CD4-positive, alpha-beta T cell (primary cell): ENCODE measurements around the gene ENC1. TPM values are rescaled to one million over a fixed set of nuclear protein-coding genes. Genes with fewer than 3 reads are reported as not detected.

Experiments
- ATAC-seq: fragments of 200-7000 bp; cut with Tn5 transposase; one replicate; pipeline ENCODE4 v1.10.0; 2022; ENCODE audit warnings: mild to moderate bottlenecking; ENCODE audit not compliant: poor library complexity
- CTCF ChIA-PET: fragments of 350-600 bp; sonication (Branson Sonifier 250); formaldehyde crosslinking; loops from one replicate; lab custom pipeline; 2021; ENCODE audit warnings: antibody characterized with exemption, inconsistent platforms; lab: Charles Lee
- POLR2A ChIA-PET: fragments of 350-600 bp; sonication (Branson Sonifier 250); formaldehyde crosslinking; loops from one replicate; lab custom pipeline; 2021; ENCODE audit warnings: antibody characterized with exemption, inconsistent platforms; lab: Charles Lee
- DNase-seq, 14 experiments: peaks; one replicate each; pipeline ENCODE4 v3.0.0-alpha.2; 2013 to 2020; ENCODE audit warnings: mixed read lengths in 2 of 14
- H3K27ac ChIP-seq, 2 donors: one replicate each; pipeline versions ENCODE4 v1.5.1 to v1.7.0; 2013; ENCODE audit warnings: low read length in 2 of 2, low read depth in 1 of 2, mild to moderate bottlenecking in 1 of 2
- H3K27me3 ChIP-seq, 2 experiments: 1 replicate in 1 of 2; 2 replicates in 1 of 2; pipeline versions ENCODE4 v1.6.1 to v1.7.0; 2013; ENCODE audit warnings: low read length in 2 of 2, control low read depth in 1 of 2, mild to moderate bottlenecking in 1 of 2, moderate library complexity in 1 of 2; ENCODE audit not compliant: insufficient read depth in 2 of 2, control insufficient read depth in 1 of 2
- H3K36me3 ChIP-seq: one replicate; pipeline ENCODE4 v1.6.1; 2013; ENCODE audit warnings: low read length, control low read depth; ENCODE audit not compliant: insufficient read depth
- H3K4me1 ChIP-seq: one replicate; pipeline ENCODE4 v1.6.1; 2013; ENCODE audit warnings: low read length, control low read depth; ENCODE audit not compliant: insufficient read depth
- H3K4me3 ChIP-seq: one replicate; pipeline ENCODE4 v1.5.1; 2013; ENCODE audit warnings: mild to moderate bottlenecking, low read length, moderate library complexity
- H3K9me3 ChIP-seq, 2 experiments: 1 replicate in 1 of 2; 2 replicates in 1 of 2; pipeline versions ENCODE4 v1.6.1 to v1.7.0; 2013; ENCODE audit warnings: low read length in 2 of 2, mild to moderate bottlenecking in 2 of 2, control low read depth in 1 of 2, moderate library complexity in 1 of 2; ENCODE audit not compliant: control insufficient read depth in 1 of 2, insufficient read depth in 1 of 2
- H3K27ac Mint-ChIP-seq: one replicate; pipeline ENCODE4 v1.8.0; 2020; ENCODE audit warnings: mixed read lengths
- H3K27me3 Mint-ChIP-seq: one replicate; pipeline ENCODE4 v1.8.0; 2021; ENCODE audit warnings: mixed read lengths
- H3K36me3 Mint-ChIP-seq: one replicate; pipeline ENCODE4 v1.8.0; 2021; ENCODE audit warnings: low read depth, mixed read lengths
- H3K4me1 Mint-ChIP-seq: one replicate; pipeline ENCODE4 v1.8.0; 2021; ENCODE audit warnings: low read depth, mixed read lengths
- H3K4me3 Mint-ChIP-seq: one replicate; pipeline ENCODE4 v1.8.0; 2020; ENCODE audit warnings: mild to moderate bottlenecking, mixed read lengths
- H3K9me3 Mint-ChIP-seq: one replicate; pipeline ENCODE4 v1.8.0; 2020; ENCODE audit warnings: mixed read lengths
- intact Hi-C, 2 experiments: fragments of 100-400 bp; cut with DNase I in 1 of 2; cut with micrococcal nuclease in 1 of 2; formaldehyde crosslinking; loops; one replicate each; pipeline versions ENCODE4 v1.15.1 to v1.9.0; 2023 to 2025; cut with DNase I, micrococcal nuclease
- polyA plus RNA-seq, 2 donors: library from polyadenylated mRNA; unstranded; fragments of 120-200 nt; gene quantifications; one replicate each; pipeline ENCODE4 v1.2.1, GENCODE V29; 2013
- total RNA-seq, 174 experiments: library from RNA in 2 of 174; stranded (reverse) in 2 of 174; gene quantifications; one replicate each; pipeline ENCODE4 v1.2.3 and lab custom pipeline; 2021 to 2026
- TF ChIP-seq, protein P1 (sequence below): fragments of 200-600 bp; IDR thresholded peaks from one replicate; pipeline ENCODE4 v1.8.0; 2022; ENCODE audit warnings: antibody characterized with exemption, mild to moderate bottlenecking

Gene ENC1, protein sequence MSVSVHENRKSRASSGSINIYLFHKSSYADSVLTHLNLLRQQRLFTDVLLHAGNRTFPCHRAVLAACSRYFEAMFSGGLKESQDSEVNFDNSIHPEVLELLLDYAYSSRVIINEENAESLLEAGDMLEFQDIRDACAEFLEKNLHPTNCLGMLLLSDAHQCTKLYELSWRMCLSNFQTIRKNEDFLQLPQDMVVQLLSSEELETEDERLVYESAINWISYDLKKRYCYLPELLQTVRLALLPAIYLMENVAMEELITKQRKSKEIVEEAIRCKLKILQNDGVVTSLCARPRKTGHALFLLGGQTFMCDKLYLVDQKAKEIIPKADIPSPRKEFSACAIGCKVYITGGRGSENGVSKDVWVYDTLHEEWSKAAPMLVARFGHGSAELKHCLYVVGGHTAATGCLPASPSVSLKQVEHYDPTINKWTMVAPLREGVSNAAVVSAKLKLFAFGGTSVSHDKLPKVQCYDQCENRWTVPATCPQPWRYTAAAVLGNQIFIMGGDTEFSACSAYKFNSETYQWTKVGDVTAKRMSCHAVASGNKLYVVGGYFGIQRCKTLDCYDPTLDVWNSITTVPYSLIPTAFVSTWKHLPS
- total RNA-seq (10 to 100 TPM; 39.6 to 40.1 TPM), total RNA-seq (lab: John Stamatoyannopoulos, UW) (0.60 to 177 (median 10.0) reads per million in 172 experiments)
- 1.4 TPM for polyA plus RNA-seq (2013, experiment 1 of 2)
- 1.9 TPM for polyA plus RNA-seq (2013, experiment 2 of 2)

DNA sequence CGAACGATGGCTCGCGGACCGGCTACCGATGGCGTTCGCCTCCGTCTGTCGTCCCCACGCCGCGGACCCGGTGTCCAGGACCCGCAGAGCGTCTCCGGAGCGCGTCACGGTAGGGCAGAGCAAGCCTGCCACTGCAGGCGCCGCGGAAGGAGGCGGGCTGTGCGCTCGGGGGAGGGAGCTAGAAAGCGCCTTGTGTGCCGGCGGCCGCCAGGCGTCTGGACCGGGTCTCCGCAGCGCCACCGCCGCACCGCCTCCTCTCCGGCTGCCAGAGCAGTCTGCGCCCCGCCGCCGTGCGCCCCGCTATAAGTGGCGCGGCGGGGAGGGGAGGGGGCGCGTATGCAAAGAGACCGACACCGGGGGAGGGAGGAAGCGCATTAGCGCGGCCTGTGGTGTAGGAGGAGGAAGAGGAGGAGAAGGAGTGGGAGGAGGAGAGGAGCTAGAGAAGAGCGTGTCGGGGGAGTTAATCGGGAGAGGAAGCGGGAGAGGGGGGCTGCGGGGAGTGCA lies at the start of gene ENC1:
TSS of gene ENC1 (minus strand) at position 279 of the 504 bp plus-strand sequence. CDS start 4,243 bp downstream, outside the sequence.
- Histone ChIP-seq H3K4me1 (peaks cover 32% of the 10 kb centered on the region), H3K36me3 (no peaks in the 10 kb centered on the region), H3K27me3 (peaks cover 0 to 6% of the 10 kb centered on the region in 2 experiments), H3K4me3 (peak within 1 kb of the TSS; percentile 83), H3K9me3 (no peaks in the 10 kb centered on the region), H3K27ac (peak within 1 kb of the TSS in 1 of 2 donors; percentile 31)
- H3K27me3 Mint-ChIP-seq, result peaks cover 5% of the 10 kb centered on the region
- H3K9me3 Mint-ChIP-seq, result no peaks in the 10 kb centered on the region
- peak; percentile 50 to 88 (median 70) for DNase-seq
- intact Hi-C loops, result loop anchor here (1.0 to 10.0 kb wide), 6 partner anchors 10 to 583 kb away; no protein-coding TSS in a partner anchor
- H3K36me3 Mint-ChIP-seq, result peaks cover 6% of the 10 kb centered on the region
- peak within 1 kb of the TSS; percentile 75 for H3K27ac Mint-ChIP-seq
- peak within 1 kb of the TSS; percentile 84 for H3K4me3 Mint-ChIP-seq
- peaks cover 37% of the 10 kb centered on the region for H3K4me1 Mint-ChIP-seq
- ATAC-seq, result peak; percentile 81
- CTCF ChIA-PET, result interaction anchor here (0.6 to 1.2 kb wide), 4 partner anchors 9 to 54 kb away, joined by 3 to 5 read pairs (median 4); no protein-coding TSS in a partner anchor
- TF ChIP-seq, protein P1, sequence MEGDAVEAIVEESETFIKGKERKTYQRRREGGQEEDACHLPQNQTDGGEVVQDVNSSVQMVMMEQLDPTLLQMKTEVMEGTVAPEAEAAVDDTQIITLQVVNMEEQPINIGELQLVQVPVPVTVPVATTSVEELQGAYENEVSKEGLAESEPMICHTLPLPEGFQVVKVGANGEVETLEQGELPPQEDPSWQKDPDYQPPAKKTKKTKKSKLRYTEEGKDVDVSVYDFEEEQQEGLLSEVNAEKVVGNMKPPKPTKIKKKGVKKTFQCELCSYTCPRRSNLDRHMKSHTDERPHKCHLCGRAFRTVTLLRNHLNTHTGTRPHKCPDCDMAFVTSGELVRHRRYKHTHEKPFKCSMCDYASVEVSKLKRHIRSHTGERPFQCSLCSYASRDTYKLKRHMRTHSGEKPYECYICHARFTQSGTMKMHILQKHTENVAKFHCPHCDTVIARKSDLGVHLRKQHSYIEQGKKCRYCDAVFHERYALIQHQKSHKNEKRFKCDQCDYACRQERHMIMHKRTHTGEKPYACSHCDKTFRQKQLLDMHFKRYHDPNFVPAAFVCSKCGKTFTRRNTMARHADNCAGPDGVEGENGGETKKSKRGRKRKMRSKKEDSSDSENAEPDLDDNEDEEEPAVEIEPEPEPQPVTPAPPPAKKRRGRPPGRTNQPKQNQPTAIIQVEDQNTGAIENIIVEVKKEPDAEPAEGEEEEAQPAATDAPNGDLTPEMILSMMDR, result peak; percentile 20
- POLR2A ChIA-PET, result interaction anchor here (0.6 to 2.8 kb wide), 12 partner anchors 10 to 1074 kb away, joined by 3 to 32 read pairs (median 4); partner anchors contain the start of genes ANKRD31 and UTP15

DNA sequence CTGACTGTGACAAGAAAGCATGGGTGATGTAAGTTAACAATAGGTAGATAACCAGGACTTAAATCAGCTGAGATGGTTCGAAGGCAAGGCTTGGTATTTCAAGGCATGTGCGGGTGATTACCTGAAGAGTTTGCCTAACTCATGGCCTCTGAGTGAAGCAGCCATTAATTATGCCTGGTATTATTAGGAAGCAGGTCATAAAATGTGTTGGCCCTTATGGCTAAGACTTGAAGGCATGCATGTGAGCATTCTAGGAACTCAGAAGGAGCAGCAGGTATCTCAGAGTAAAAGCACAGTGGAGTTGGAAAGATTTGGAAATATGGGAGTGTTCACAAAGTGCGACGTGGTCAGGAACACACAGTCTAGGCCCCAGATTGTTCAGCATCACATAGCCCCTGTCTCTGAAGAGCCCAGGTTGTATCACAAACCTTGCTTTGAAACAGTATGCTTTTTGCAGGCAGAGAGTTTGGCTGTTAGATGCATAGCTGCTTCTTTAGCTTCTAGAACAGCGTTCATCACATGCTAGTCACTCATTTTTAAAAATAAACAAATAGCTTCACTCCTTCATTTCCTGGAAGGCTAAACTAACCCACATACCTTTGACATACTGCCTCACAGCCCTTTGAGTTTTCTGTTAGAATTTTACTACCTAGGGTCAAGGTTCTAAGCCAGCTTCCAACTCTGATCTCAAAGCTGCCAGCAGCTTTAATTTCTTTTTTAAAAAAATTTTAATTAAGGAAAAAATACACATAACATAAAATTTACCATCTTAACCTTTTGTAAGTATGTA lies 46.6 kb upstream of the ENC1 start:
- Mint-ChIP-seq H3K27ac (peak overlapping the region; percentile 45), H3K27me3 (no peaks in the 10 kb centered on the region), H3K36me3 (peaks cover 40% of the 10 kb centered on the region), H3K4me3 (peak overlapping the region; percentile 84), H3K9me3 (no peaks in the 10 kb centered on the region), H3K4me1 (peaks cover 22% of the 10 kb centered on the region)
- H3K27ac ChIP-seq, result no peak overlapping the region
- peaks cover 3% of the 10 kb centered on the region for H3K36me3 ChIP-seq
- no peak overlapping the region for H3K4me3 ChIP-seq
- ChIA-PET CTCF (no interaction called here), POLR2A (no interaction called here)
- H3K4me1 ChIP-seq, result peaks cover 27% of the 10 kb centered on the region
- no peaks in the 10 kb centered on the region for H3K27me3 ChIP-seq
- DNase-seq (no peak), ATAC-seq (no peak)
- TF ChIP-seq, protein P1, result no peak
- H3K9me3 ChIP-seq, result no peaks in the 10 kb centered on the region
- intact Hi-C loops, result loop anchor here in 1 of 2 experiments (5.0 to 10.0 kb wide), 3 partner anchors 80 to 828 kb away; partner anchors contain the start of genes ANKRD31, CERT1, GFM2 and NSA2
